ENCODE measurements around the gene PHC3.

GRCh38 chr3:170144437-170144843, 37.1 kb downstream of the PHC3 start:
- no peak for TF ChIP-seq EZH2 (IDR thresholded peaks at IDR 0.05; ENCODE audit: insufficient read depth, poor library complexity, severe bottlenecking)
- TF ChIP-seq EZH2phosphoT487 (IDR thresholded peaks at IDR 0.05; ENCODE audit: insufficient read depth, low read depth): no peak

All from GM23248 (cell line).